Lower leg skin (tissue), 4 donors: ENCODE data around the gene PIM3. TPM values are rescaled to one million over a fixed set of nuclear protein-coding genes. Genes with fewer than 3 reads are reported as not detected.

Source experiments
- DNase-seq, 2 donors: peaks; one replicate each; pipeline ENCODE4 v3.0.0-alpha.2; 2019; ENCODE audit warnings: low spot score in 2 of 2
- H3K4me3 ChIP-seq: fragments of 200-600 bp; sonication (generic); 2 replicates; pipeline ENCODE4 v1.5.1; 2017; ENCODE audit warnings: mild to moderate bottlenecking, low read depth; ENCODE audit not compliant: poor library complexity, severe bottlenecking
- CTCF ChIP-seq, 3 donors: fragments of 450-650 bp; IDR thresholded peaks; one replicate each; pipeline ENCODE4 v1.5.1; 2016; ENCODE audit warnings: antibody characterized with exemption in 3 of 3, mild to moderate bottlenecking in 3 of 3, moderate library complexity in 2 of 3
- POLR2A ChIP-seq, 2 donors: fragments of 450-650 bp; IDR thresholded peaks; one replicate each; pipeline ENCODE4 v1.6.1; 2016 to 2017; ENCODE audit warnings: antibody characterized with exemption in 2 of 2, mild to moderate bottlenecking in 1 of 2, moderate library complexity in 1 of 2
- WGBS, 2 donors: methylation state at CpG; one replicate each; pipeline ENCODE4 v1.1.5; 2018; 5-methylcytosine and 5-hydroxymethylcytosine counted together
- intact Hi-C: fragments of 100-400 bp; cut with DNase I; formaldehyde crosslinking; loops from one replicate; pipeline ENCODE4 v1.15.0; 2023; ENCODE audit warnings: low total_unique reads
- total RNA-seq, 4 donors: library from RNA; depleted of rRNA; stranded (reverse); fragments of >200 nt; gene quantifications; one replicate each; pipeline ENCODE4 v1.1.0, GENCODE V29; 2016

Gene PIM3
- total RNA-seq, 4 donors from 2014 or later = 149 to 181 (median 163) TPM

GRCh38 chr22:49996518-49997250 is 36.1 kb downstream of the PIM3 start:
- WGBS, 2 donors = 78 to 79% methylated on average over 17 to 19 of the region's 19 CpGs
- H3K4me3 ChIP-seq = no peak overlapping the region
- peak in 1 of 2 donors; percentile 85 for DNase-seq
- no peak for TF ChIP-seq CTCF (IDR thresholded peaks at IDR 0.05)
- intact Hi-C loops = no loop called here

DNA sequence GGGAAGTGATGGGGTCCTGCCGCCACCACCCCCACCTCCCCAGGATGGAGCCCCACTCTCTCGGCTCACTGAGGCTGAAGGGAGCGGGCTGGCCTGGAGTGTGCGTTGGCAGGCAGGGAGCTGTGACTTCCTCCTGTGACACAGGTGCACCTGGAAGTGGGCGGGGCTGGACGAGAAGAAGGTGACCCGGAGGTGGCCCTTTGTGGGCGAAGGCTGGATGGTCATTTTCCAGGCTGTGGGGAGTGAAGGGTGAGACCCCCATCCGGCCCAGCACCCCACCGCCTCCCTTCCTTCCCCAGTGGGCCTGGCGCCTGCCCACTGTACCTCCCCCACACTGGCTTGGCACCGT is 36.7 kb downstream of the PIM3 start:
- WGBS, 2 donors = 75 to 85% methylated on average over 9 to 12 of the region's 12 CpGs
- peak in 1 of 2 donors; percentile 79 for DNase-seq
- intact Hi-C loops = no loop called here
- TF ChIP-seq CTCF (IDR thresholded peaks at IDR 0.05) = no peak
- TF ChIP-seq POLR2A (IDR thresholded peaks at IDR 0.05) = no peak
- H3K4me3 ChIP-seq = no peak overlapping the region

GRCh38 chr22:49997932-49998717 is 37.6 kb downstream of the PIM3 start:
- WGBS, 2 donors = 90 to 94% methylated on average over 8 to 14 of the region's 21 CpGs
- no peak overlapping the region for H3K4me3 ChIP-seq
- DNase-seq = peak in 1 of 2 donors; percentile 75
- intact Hi-C loops = no loop called here
- no peak for TF ChIP-seq CTCF (IDR thresholded peaks at IDR 0.05)
- no peak for TF ChIP-seq POLR2A (IDR thresholded peaks at IDR 0.05)

- no peak for TF ChIP-seq CTCF (IDR thresholded peaks at IDR 0.05)
- TF ChIP-seq POLR2A (IDR thresholded peaks at IDR 0.05) = no peak
- WGBS, 2 donors = 88 to 91% methylated on average over 14 of the region's 14 CpGs
- intact Hi-C loops = no loop called here
Measured at GRCh38 chr22:49998718-49999062, 38.1 kb downstream of the PIM3 start.

GRCh38 chr22:49999063-49999945 is 38.7 kb downstream of the PIM3 start:
- TF ChIP-seq CTCF (IDR thresholded peaks at IDR 0.05) (no peak), POLR2A (IDR thresholded peaks at IDR 0.05) (no peak)
- DNase-seq = peak in 1 of 2 donors; percentile 65
- intact Hi-C loops = no loop called here
- H3K4me3 ChIP-seq = no peak overlapping the region
- 23 to 37% methylated on average over 13 to 37 of the region's 70 CpGs for WGBS, 2 donors

More at GRCh38 chr22:49998718-49999062, 38.1 kb downstream of the PIM3 start:
- DNase-seq = peak in 1 of 2 donors; percentile 66
- H3K4me3 ChIP-seq = no peak overlapping the region
